Lower lobe of right lung (tissue), 2 donors: ENCODE data around the gene TLE7. TPM values are rescaled to one million over a fixed set of nuclear protein-coding genes. Genes with fewer than 3 reads are reported as not detected.

ENCODE experiments used
- ATAC-seq, 2 donors: fragments of 200-7000 bp; cut with Tn5 transposase; one replicate each; pipeline ENCODE4 v1.9.1; 2020 to 2022; ENCODE audit warnings: mild to moderate bottlenecking in 2 of 2, moderate library complexity in 2 of 2
- DNase-seq: peaks from one replicate; pipeline ENCODE4 v3.0.0-alpha.2; 2020
- H3K27ac ChIP-seq: fragments of 200-600 bp; one replicate; pipeline ENCODE4 v1.8.0; 2022
- H3K27me3 ChIP-seq: fragments of 200-600 bp; one replicate; pipeline ENCODE4 v1.8.0; 2022; ENCODE audit warnings: low read depth
- H3K36me3 ChIP-seq: fragments of 200-600 bp; one replicate; pipeline ENCODE4 v1.8.0; 2022; ENCODE audit warnings: mild to moderate bottlenecking
- H3K4me1 ChIP-seq: fragments of 200-600 bp; one replicate; pipeline ENCODE4 v1.8.0; 2022
- H3K4me3 ChIP-seq: fragments of 200-600 bp; one replicate; pipeline ENCODE4 v1.8.0; 2022; ENCODE audit warnings: mild to moderate bottlenecking
- H3K9me3 ChIP-seq: fragments of 200-600 bp; one replicate; pipeline ENCODE4 v1.8.0; 2022
- CTCF ChIP-seq: fragments of 200-600 bp; IDR thresholded peaks from one replicate; pipeline ENCODE4 v1.8.0; 2022; ENCODE audit warnings: antibody characterized with exemption, mild to moderate bottlenecking
- intact Hi-C: fragments of 100-400 bp; cut with DNase I; formaldehyde crosslinking; loops from one replicate; pipeline ENCODE4 v1.11.0; 2022
- total RNA-seq: library from RNA; stranded (reverse); fragmentation: NEBNext Ultra II Directional; extraction: Animal tissue kit (Norgen Biotek cat#: 25700); gene quantifications from one replicate; pipeline ENCODE4 v1.2.1, GENCODE V29; 2021
- donor health status: DM: no; HTN: yes; CAD: no; lungs with severe emphysema.

Gene TLE7
- total RNA-seq, 1 donor from 2014 or later: not detected

- Histone ChIP-seq H3K36me3 (no peaks in the 10 kb centered on the region), H3K27ac (no peak overlapping the region), H3K27me3 (peaks cover 5% of the 10 kb centered on the region), H3K4me1 (no peaks in the 10 kb centered on the region), H3K9me3 (no peaks in the 10 kb centered on the region), H3K4me3 (no peak overlapping the region)
- intact Hi-C loops: no loop called here
- DNase-seq: no peak
- TF ChIP-seq CTCF: no peak
- ATAC-seq: no peak
Measured at GRCh38 chr16:71380831-71381230, 61.0 kb downstream of the TLE7 start.

Other genes with a start within 250 kb of the TLE7 start
- 19.5 TPM for gene HYDIN, start 211.3 kb downstream of the TLE7 start, total RNA-seq
- 23.4 TPM for gene CMTR2, start 152.7 kb downstream of the TLE7 start, total RNA-seq
- gene CALB2, start 83.3 kb downstream of the TLE7 start, total RNA-seq: 1.6 TPM
- 9.5 TPM for gene ZNF23, start 20.2 kb upstream of the TLE7 start, total RNA-seq
- 18.3 TPM for gene ZNF19, start 47.3 kb upstream of the TLE7 start, total RNA-seq
- gene CHST4, start 84.4 kb upstream of the TLE7 start, total RNA-seq: 0.27 TPM
- not detected for gene TAT, start 135.0 kb upstream of the TLE7 start, total RNA-seq
- gene MARVELD3, start 184.1 kb upstream of the TLE7 start, total RNA-seq: 6.7 TPM